Keratinocyte (primary cell): ENCODE measurements around the gene SSNA1. TPM values are rescaled to one million over a fixed set of nuclear protein-coding genes. Genes with fewer than 3 reads are reported as not detected.

Source experiments
- DNase-seq: peaks from one replicate; pipeline ENCODE4 v3.0.0-alpha.2; 2011; ENCODE audit warnings: low read depth, missing footprints, low spot score
- FAIRE-seq: peaks from 2 replicates; lab custom pipeline; 2011; peaks lifted over from hg19 to GRCh38; lab: Jason Lieb, UNC
- H2AFZ ChIP-seq: 2 replicates; pipeline ENCODE4 v1.6.0; 2012; ENCODE audit warnings: low read length, control low read depth, inconsistent platforms; ENCODE audit not compliant: control insufficient read depth
- H3K27ac ChIP-seq: 2 replicates; pipeline ENCODE4 v1.5.1; 2011; ENCODE audit warnings: low read length; ENCODE audit not compliant: control insufficient read depth, insufficient read depth
- H3K27me3 ChIP-seq: 3 replicates; pipeline ENCODE4 v1.6.0; 2011; ENCODE audit warnings: low read length; ENCODE audit not compliant: control insufficient read depth, insufficient read depth; ENCODE audit errors: extremely low read depth
- H3K36me3 ChIP-seq, 2 experiments: 2 replicates in 1 of 2; 3 replicates in 1 of 2; pipeline ENCODE4 v1.5.1; 2011; ENCODE audit warnings: low read length in 2 of 2, mild to moderate bottlenecking in 1 of 2; ENCODE audit not compliant: control insufficient read depth in 2 of 2, insufficient read depth in 2 of 2; ENCODE audit errors: extremely low read depth in 1 of 2
- H3K4me1 ChIP-seq: 3 replicates; pipeline ENCODE4 v1.5.1; 2011; ENCODE audit warnings: low read length; ENCODE audit not compliant: control insufficient read depth, insufficient read depth; ENCODE audit errors: extremely low read depth
- H3K4me2 ChIP-seq: 3 replicates; pipeline ENCODE4 v1.6.0; 2011; ENCODE audit warnings: low read depth, low read length; ENCODE audit not compliant: control insufficient read depth, insufficient read depth; ENCODE audit errors: extremely low read depth
- H3K4me3 ChIP-seq, 3 experiments: fragments of 200-600 bp in 1 of 3; sonication (generic) in 1 of 3; 2 replicates in 2 of 3; 3 replicates in 1 of 3; pipeline ENCODE4 v1.5.1; 2011 to 2016; ENCODE audit warnings: low read length in 3 of 3, mild to moderate bottlenecking in 3 of 3, control low read depth in 2 of 3, inconsistent platforms in 1 of 3, low read depth in 1 of 3, mixed read lengths in 1 of 3, mixed run types in 1 of 3, moderate library complexity in 1 of 3; ENCODE audit not compliant: control insufficient read depth in 2 of 3, insufficient read depth in 2 of 3; ENCODE audit errors: extremely low read depth in 1 of 3
- H3K79me2 ChIP-seq: 2 replicates; pipeline ENCODE4 v1.6.0; 2012; ENCODE audit warnings: low read length; ENCODE audit not compliant: control insufficient read depth, insufficient read depth
- H3K9ac ChIP-seq: 3 replicates; pipeline ENCODE4 v1.6.0; 2011; ENCODE audit warnings: low read length; ENCODE audit not compliant: control insufficient read depth, insufficient read depth; ENCODE audit errors: extremely low read depth
- H3K9me1 ChIP-seq: 3 replicates; pipeline ENCODE4 v1.6.0; 2011; ENCODE audit warnings: low read length; ENCODE audit not compliant: control insufficient read depth, insufficient read depth; ENCODE audit errors: extremely low read depth
- H3K9me3 ChIP-seq: 2 replicates; pipeline ENCODE4 v1.5.1; 2012; ENCODE audit warnings: low read depth, low read length; ENCODE audit not compliant: control insufficient read depth
- H4K20me1 ChIP-seq: 3 replicates; pipeline ENCODE4 v1.6.0; 2011; ENCODE audit warnings: low read length; ENCODE audit not compliant: control insufficient read depth, insufficient read depth; ENCODE audit errors: extremely low read depth
- CTCF ChIP-seq, 3 experiments: IDR thresholded peaks in 1 of 3; conservative IDR thresholded peaks in 1 of 3; optimal IDR thresholded peaks in 1 of 3; 2 replicates in 2 of 3; 3 replicates in 1 of 3; pipeline versions ENCODE3 to v1.5.1; 2011; ENCODE audit warnings: low read length in 3 of 3, mild to moderate bottlenecking in 3 of 3, moderate library complexity in 2 of 3, control low read depth in 1 of 3, inconsistent platforms in 1 of 3; ENCODE audit not compliant: insufficient read depth in 2 of 3; ENCODE audit errors: extremely low read depth in 1 of 3
- EZH2 ChIP-seq: IDR thresholded peaks from one replicate; pipeline ENCODE4 v1.6.1; 2012; ENCODE audit warnings: inconsistent platforms, mild to moderate bottlenecking, low read length, moderate library complexity
- dilution Hi-C: fragments of 300-500 bp; cut with MboI; formaldehyde crosslinking; loops from one replicate; pipeline ENCODE4 v1.7.0; 2020; ENCODE audit warnings: low sequenced_read_pairs; ENCODE audit not compliant: extremely low pct_ligation_motif_present
- polyA plus RNA-seq, 5 experiments: library from polyadenylated mRNA; depleted of rRNA in 3 of 5; stranded (reverse) in 3 of 5; stranded (forward) in 1 of 5; unstranded in 1 of 5; fragments of >200 nt; gene quantifications; 1 replicate in 1 of 5; 2 replicates in 3 of 5; 3 replicates in 1 of 5; pipeline versions ENCODE4 v1.2.1 to v1.2.3, GENCODE V29; 2011 to 2012; ENCODE audit warnings: missing spikeins in 2 of 5, low read depth in 1 of 5, low replicate concordance in 1 of 5

SSNA1 gene
- polyA plus RNA-seq, 1 donor (not counting 4 experiments of a cell fraction or from before 2014, with no cell fraction given) = 45.3 TPM

- Histone ChIP-seq H3K9ac (no peak overlapping the region), H3K4me3 (no peak overlapping the region), H3K79me2 (peaks cover 13% of the 10 kb centered on the region), H3K4me1 (peaks cover 38% of the 10 kb centered on the region), H3K27ac (no peak overlapping the region), H3K9me3 (no peaks in the 10 kb centered on the region), H3K4me2 (peak overlapping the region; percentile 20), H4K20me1 (peaks cover 7% of the 10 kb centered on the region), H3K36me3 (no peaks in the 10 kb centered on the region), H3K9me1 (peaks cover 3% of the 10 kb centered on the region), H3K27me3 (peaks cover 2% of the 10 kb centered on the region), H2AFZ (no peak overlapping the region)
- dilution Hi-C loops = no loop called here
- DNase-seq = no peak
- FAIRE-seq = no peak
- no peak for TF ChIP-seq CTCF (optimal IDR thresholded peaks at IDR 0.05 in 1 of 3, IDR thresholded peaks at IDR 0.05 in 1 of 3, conservative IDR thresholded peaks at IDR 0.05 in 1 of 3; ENCODE audit: extremely low read depth in 1 of 3, insufficient read depth in 2 of 3, low read length in 3 of 3)
Observed at GRCh38 chr9:137198051-137198901, 9.8 kb downstream of the SSNA1 start.

- H3K4me3 ChIP-seq = no peak overlapping the region
- peaks cover 3% of the 10 kb centered on the region for H3K9me1 ChIP-seq
- no peak overlapping the region for H3K9ac ChIP-seq
- dilution Hi-C loops = no loop called here
- H3K4me1 ChIP-seq = peaks cover 38% of the 10 kb centered on the region
- FAIRE-seq = no peak
- no peak overlapping the region for H3K27ac ChIP-seq
- peaks cover 7% of the 10 kb centered on the region for H4K20me1 ChIP-seq
- TF ChIP-seq CTCF (optimal IDR thresholded peaks at IDR 0.05 in 1 of 3, IDR thresholded peaks at IDR 0.05 in 1 of 3, conservative IDR thresholded peaks at IDR 0.05 in 1 of 3; ENCODE audit: extremely low read depth in 1 of 3, insufficient read depth in 2 of 3, low read length in 3 of 3) (no peak), EZH2 (no peak)
- peak overlapping the region; percentile 27 for H3K4me2 ChIP-seq
- no peak for DNase-seq
- peaks cover 18% of the 10 kb centered on the region for H3K79me2 ChIP-seq
- no peaks in the 10 kb centered on the region for H3K36me3 ChIP-seq
- no peaks in the 10 kb centered on the region for H3K27me3 ChIP-seq
- no peak overlapping the region for H2AFZ ChIP-seq
- H3K9me3 ChIP-seq = no peaks in the 10 kb centered on the region
Observed at GRCh38 chr9:137198902-137199283, 10.4 kb downstream of the SSNA1 start.
